ENCODE data around the gene MFN1.

DNA sequence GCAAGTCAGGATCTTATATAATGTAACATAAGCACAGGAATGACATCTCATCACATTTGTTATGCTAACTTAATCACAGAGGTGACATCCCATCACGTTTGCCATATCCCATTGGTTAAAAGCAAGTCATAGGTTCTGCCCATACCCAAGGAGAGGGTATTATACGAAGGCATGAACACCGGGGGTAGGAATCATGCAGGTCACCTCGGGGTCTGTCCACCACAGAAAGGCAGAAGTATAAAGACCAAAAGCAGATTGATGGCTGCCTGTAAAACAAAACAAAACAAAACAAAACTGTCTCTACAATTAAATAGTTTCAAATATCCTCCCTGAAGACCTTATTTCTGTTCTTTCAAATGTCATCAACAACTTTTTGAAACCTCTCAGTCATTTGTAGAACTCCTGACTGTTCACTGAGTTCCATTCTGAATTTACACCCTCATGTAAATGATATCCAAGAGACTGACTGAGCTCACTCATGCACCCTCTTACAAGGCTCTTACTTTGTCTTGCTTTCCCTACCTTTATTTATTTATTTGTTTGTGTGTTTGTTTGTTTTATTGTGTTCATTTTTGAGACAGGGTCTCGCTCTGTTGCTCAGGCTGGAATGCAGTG, 47.4 kb upstream of the MFN1 start:
- TF ChIP-seq, protein P1, sequence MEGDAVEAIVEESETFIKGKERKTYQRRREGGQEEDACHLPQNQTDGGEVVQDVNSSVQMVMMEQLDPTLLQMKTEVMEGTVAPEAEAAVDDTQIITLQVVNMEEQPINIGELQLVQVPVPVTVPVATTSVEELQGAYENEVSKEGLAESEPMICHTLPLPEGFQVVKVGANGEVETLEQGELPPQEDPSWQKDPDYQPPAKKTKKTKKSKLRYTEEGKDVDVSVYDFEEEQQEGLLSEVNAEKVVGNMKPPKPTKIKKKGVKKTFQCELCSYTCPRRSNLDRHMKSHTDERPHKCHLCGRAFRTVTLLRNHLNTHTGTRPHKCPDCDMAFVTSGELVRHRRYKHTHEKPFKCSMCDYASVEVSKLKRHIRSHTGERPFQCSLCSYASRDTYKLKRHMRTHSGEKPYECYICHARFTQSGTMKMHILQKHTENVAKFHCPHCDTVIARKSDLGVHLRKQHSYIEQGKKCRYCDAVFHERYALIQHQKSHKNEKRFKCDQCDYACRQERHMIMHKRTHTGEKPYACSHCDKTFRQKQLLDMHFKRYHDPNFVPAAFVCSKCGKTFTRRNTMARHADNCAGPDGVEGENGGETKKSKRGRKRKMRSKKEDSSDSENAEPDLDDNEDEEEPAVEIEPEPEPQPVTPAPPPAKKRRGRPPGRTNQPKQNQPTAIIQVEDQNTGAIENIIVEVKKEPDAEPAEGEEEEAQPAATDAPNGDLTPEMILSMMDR (IDR thresholded peaks at IDR 0.05; ENCODE audit: low read depth, low read length) = no peak
- no peak for TF ChIP-seq EZH2phosphoT487 (IDR thresholded peaks at IDR 0.05; ENCODE audit: low read depth)

Data from OCI-LY3 (cell line).